ENCODE data around the gene RCL1. TPM values are rescaled to one million over a fixed set of nuclear protein-coding genes. Genes with fewer than 3 reads are reported as not detected.

RCL1 gene
- polyA plus RNA-seq, 3 donors = 2.2 to 3.0 (median 3.0) TPM

- TF ChIP-seq CTCF (IDR thresholded peaks at IDR 0.05) = no peak
- WGBS (ENCODE audit: insufficient coverage) = 87% methylated on average over 2 of the region's 3 CpGs
- Histone ChIP-seq H3K27ac (ENCODE audit: low read depth in 1 of 2, low read length in 2 of 2) (no peak overlapping the region), H3K4me1 (ENCODE audit: control insufficient read depth in 1 of 2, insufficient read depth in 2 of 2, low read length in 2 of 2) (no peaks in the 10 kb centered on the region), H4K20me1 (ENCODE audit: insufficient read depth, low read length) (no peaks in the 10 kb centered on the region), H2AFZ (ENCODE audit: insufficient read depth, low read depth, low read length, poor library complexity, severe bottlenecking) (no peak overlapping the region), H3K27me3 (ENCODE audit: control insufficient read depth in 2 of 2, insufficient read depth in 2 of 2, low read length in 2 of 2) (no peaks in the 10 kb centered on the region), H3K36me3 (replicated peaks in 1 of 2; ENCODE audit: control insufficient read depth in 1 of 2, insufficient read depth in 2 of 2, low read length in 2 of 2) (no peaks in the 10 kb centered on the region), H3K9ac (ENCODE audit: insufficient read depth, low read length, poor library complexity, severe bottlenecking) (no peak overlapping the region), H3K4me3 (replicated peaks in 1 of 3; ENCODE audit: low read depth in 2 of 3, low read length in 3 of 3) (no peak overlapping the region), H3K79me2 (ENCODE audit: insufficient read depth, low read length) (no peaks in the 10 kb centered on the region), H3K4me2 (replicated peaks; ENCODE audit: extremely low read depth, low read length, poor library complexity, severe bottlenecking) (no peak overlapping the region), H3K9me3 (replicated peaks in 1 of 2; ENCODE audit: control insufficient read depth in 1 of 2, insufficient read depth in 1 of 2, low read length in 2 of 2) (no peaks in the 10 kb centered on the region)
- H3K4me1 Mint-ChIP-seq = no peaks in the 10 kb centered on the region
- H3K9me3 Mint-ChIP-seq = peaks cover 0 to 2% (median 0%) of the 10 kb centered on the region in 7 donors
- intact Hi-C loops (cut with micrococcal nuclease) = no loop called here
- no peak for DNase-seq
- H3K36me3 Mint-ChIP-seq = no peaks in the 10 kb centered on the region
- peaks cover 0 to 5% (median 0%) of the 10 kb centered on the region in 3 donors for H3K27me3 Mint-ChIP-seq (ENCODE audit: low read depth in 3 of 3)
- no peak overlapping the region for H3K4me3 Mint-ChIP-seq
- H3K27ac Mint-ChIP-seq = no peak overlapping the region
These were observed 86.4 kb downstream of the RCL1 start for GRCh38 chr9:4879115-4879558.

- H3K36me3 ChIP-seq (replicated peaks in 1 of 2; ENCODE audit: control insufficient read depth in 1 of 2, insufficient read depth in 2 of 2, low read length in 2 of 2) = no peaks in the 10 kb centered on the region
- TF ChIP-seq CTCF (IDR thresholded peaks at IDR 0.05) = no peak
- intact Hi-C loops (cut with micrococcal nuclease) = no loop called here
- no peak for DNase-seq
- H3K9ac ChIP-seq (ENCODE audit: insufficient read depth, low read length, poor library complexity, severe bottlenecking) = no peak overlapping the region
- no peaks in the 10 kb centered on the region for H4K20me1 ChIP-seq (ENCODE audit: insufficient read depth, low read length)
- H3K27me3 ChIP-seq (ENCODE audit: control insufficient read depth in 2 of 2, insufficient read depth in 2 of 2, low read length in 2 of 2) = no peaks in the 10 kb centered on the region
- Mint-ChIP-seq H3K9me3 (peaks cover 0 to 2% (median 0%) of the 10 kb centered on the region in 7 donors), H3K4me3 (no peak overlapping the region), H3K36me3 (no peaks in the 10 kb centered on the region), H3K27ac (no peak overlapping the region), H3K27me3 (ENCODE audit: low read depth in 3 of 3) (peaks cover 0 to 5% (median 0%) of the 10 kb centered on the region in 3 donors), H3K4me1 (no peaks in the 10 kb centered on the region)
- no peak overlapping the region for H2AFZ ChIP-seq (ENCODE audit: insufficient read depth, low read depth, low read length, poor library complexity, severe bottlenecking)
- H3K4me1 ChIP-seq (ENCODE audit: control insufficient read depth in 1 of 2, insufficient read depth in 2 of 2, low read length in 2 of 2) = no peaks in the 10 kb centered on the region
- WGBS (ENCODE audit: insufficient coverage) = 100% methylated on average over 1 of the region's 3 CpGs
- no peak overlapping the region for H3K27ac ChIP-seq (ENCODE audit: low read depth in 1 of 2, low read length in 2 of 2)
- no peaks in the 10 kb centered on the region for H3K79me2 ChIP-seq (ENCODE audit: insufficient read depth, low read length)
- no peak overlapping the region for H3K4me2 ChIP-seq (replicated peaks; ENCODE audit: extremely low read depth, low read length, poor library complexity, severe bottlenecking)
- no peak overlapping the region for H3K4me3 ChIP-seq (replicated peaks in 1 of 3; ENCODE audit: low read depth in 2 of 3, low read length in 3 of 3)
- no peaks in the 10 kb centered on the region for H3K9me3 ChIP-seq (replicated peaks in 1 of 2; ENCODE audit: control insufficient read depth in 1 of 2, insufficient read depth in 1 of 2, low read length in 2 of 2)
These were observed 90.7 kb downstream of the RCL1 start for GRCh38 chr9:4883326-4883873.
